HEK293T (cell line): ENCODE measurements around the gene FXYD4.
"Not testable (repeated sequence)": the region's sequence is repeated elsewhere in the genome, so short reads cannot be mapped to it uniquely, and the experiment has no call there.

ENCODE experiments used
- ARNT ChIP-seq: fragments of 450-650 bp; IDR thresholded peaks from 2 replicates; pipeline ENCODE4 v1.6.1; 2017; ENCODE audit warnings: mild to moderate bottlenecking
- SP1 ChIP-seq: fragments of 450-650 bp; IDR thresholded peaks from 2 replicates; pipeline ENCODE4 v1.6.1; 2017

GRCh38 chr10:43330049-43330823, 41.2 kb upstream of the FXYD4 start:
- not testable (repeated sequence) for TF ChIP-seq SP1, ARNT
